Rectal smooth muscle tissue (tissue), 1 donor: ENCODE results near the gene MEGF11.

Source experiments
- H3K27ac ChIP-seq: one replicate; pipeline ENCODE4 v1.7.0; 2013; ENCODE audit warnings: low read depth, low read length, inconsistent platforms
- H3K27me3 ChIP-seq: one replicate; pipeline ENCODE4 v1.7.0; 2013; ENCODE audit warnings: low read length; ENCODE audit not compliant: control insufficient read depth, insufficient read depth
- H3K36me3 ChIP-seq: one replicate; pipeline ENCODE4 v1.7.0; 2013; ENCODE audit warnings: low read length; ENCODE audit not compliant: control insufficient read depth, insufficient read depth
- H3K4me1 ChIP-seq: one replicate; pipeline ENCODE4 v1.7.0; 2013; ENCODE audit warnings: low read length; ENCODE audit not compliant: control insufficient read depth, insufficient read depth
- H3K4me3 ChIP-seq: one replicate; pipeline ENCODE4 v1.7.0; 2013; ENCODE audit warnings: low read length
- H3K9ac ChIP-seq: one replicate; pipeline ENCODE4 v1.7.0; 2013; ENCODE audit warnings: low read length

MEGF11 gene

DNA sequence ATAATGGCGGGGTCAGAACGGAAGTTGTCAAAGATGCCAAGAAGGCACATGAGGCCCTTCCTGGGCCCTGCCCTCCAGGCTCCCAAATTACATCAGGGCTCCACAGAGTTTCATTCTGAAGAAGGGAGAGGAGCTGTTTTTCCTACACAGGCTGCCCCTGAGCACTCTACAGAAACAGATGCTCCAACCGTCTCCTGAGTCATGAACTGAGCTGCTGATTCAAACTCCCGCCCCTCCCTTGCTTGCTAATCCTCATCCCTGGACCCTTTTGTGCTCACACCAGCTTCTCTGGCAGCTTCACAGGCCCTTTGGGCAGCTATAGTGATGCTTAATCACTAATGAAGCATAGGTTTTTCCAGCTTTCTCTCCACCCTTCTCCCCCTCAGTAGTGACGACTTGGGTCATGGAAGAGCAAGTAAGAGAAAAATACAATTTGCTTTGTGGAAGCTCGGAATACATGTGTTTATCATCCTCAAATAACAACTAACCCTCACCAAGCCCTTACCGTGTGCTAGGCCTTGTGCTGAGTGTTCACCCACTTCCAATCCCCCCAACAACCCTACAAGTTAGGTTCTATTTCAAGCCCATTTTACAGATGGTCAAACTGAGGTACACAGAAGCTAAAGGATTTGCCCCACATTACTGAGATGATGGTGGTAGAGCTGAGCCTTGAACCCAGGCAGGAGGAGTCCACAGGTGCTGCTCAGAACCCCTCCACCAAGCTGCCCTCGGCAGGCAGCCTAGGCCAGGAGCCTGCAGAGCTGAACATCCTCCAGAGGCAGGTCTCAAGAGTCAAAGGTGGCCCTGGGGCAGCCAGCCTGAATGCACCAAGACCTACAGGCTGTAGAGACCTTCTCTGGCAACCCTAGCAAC lies 21.9 kb downstream of the MEGF11 start:
- no peak overlapping the region for H3K4me3 ChIP-seq
- no peaks in the 10 kb centered on the region for H3K4me1 ChIP-seq
- H3K36me3 ChIP-seq = no peaks in the 10 kb centered on the region
- H3K27ac ChIP-seq = no peak overlapping the region
- H3K9ac ChIP-seq = no peak overlapping the region
- H3K27me3 ChIP-seq = no peaks in the 10 kb centered on the region

DNA sequence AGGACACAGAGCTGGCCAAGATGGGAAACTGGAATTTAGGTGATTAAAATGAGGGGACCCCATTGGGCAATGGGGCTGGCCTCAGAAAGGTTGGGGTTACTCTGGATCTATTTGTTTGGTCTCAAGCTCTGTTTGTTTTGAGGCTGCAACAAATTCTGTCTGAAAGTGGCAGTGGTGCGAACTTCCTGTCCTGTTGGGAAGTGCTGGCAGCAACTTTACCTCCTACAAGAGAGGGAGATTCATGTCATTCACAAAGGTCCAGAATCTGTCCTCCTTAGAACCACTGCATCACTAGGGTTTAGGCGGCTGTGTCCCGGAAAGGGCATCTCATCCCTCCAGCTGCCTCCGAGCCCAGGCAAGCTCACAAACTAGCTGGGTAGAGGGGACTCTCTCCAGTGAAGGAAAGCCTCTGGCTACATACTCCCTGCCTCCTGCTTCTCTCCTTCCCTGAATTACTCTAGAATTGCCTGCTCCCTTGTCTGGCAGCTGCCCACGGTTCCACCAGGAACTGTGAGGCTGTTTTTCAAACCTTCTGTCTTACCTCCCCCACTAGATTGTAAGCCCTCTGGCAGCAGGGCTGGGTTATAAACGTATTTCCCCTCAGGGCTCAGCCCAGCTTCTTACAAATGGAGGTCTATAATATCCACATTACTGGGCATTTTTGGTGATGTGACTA lies 23.6 kb downstream of the MEGF11 start:
- no peak overlapping the region for H3K9ac ChIP-seq
- no peaks in the 10 kb centered on the region for H3K4me1 ChIP-seq
- H3K4me3 ChIP-seq = no peak overlapping the region
- no peak overlapping the region for H3K27ac ChIP-seq
- no peaks in the 10 kb centered on the region for H3K27me3 ChIP-seq
- H3K36me3 ChIP-seq = no peaks in the 10 kb centered on the region

DNA sequence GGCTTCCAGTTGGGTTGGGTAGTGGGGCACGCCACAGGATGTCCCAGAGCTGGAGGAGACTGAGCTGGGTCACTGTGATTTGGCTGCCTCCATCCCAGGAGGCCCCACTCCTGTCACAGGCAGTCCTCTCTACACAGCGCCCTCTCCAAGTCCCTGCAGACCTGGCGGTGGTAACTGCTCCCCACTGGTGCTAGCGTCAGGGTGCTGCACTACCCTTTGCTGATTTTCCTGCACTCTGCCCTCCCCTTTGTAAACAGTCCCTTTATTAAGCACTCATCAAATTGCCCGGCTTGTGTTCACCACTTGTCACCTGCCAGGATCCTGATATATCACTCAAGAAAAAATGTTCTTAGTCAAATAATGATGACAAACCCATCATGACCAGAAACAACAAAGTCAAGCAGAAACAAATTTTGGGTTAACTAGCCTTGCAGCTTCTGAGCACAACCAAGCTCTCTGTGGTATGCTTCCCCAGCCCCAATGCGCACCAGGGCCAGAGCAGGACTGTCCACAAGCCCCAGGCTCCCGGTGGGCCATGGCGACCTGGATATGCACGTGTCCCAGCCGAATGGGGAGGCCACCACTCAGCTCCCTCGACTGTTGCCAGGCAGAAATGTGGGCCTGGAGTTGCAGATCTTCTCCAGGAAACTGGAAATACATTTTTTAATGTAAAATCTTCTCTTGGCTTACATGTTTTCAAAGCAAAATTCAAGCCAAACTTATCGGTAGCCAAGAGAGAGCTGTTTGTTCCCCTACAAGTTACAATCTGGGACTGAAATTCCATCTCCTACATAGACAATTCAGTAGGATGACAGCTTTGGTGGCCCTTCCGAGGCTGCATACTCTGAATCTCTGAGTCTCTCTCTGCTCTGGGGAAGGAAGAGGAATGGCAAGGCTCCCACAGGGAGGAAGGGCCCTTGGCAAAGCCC lies 24.5 kb downstream of the MEGF11 start:
- no peak overlapping the region for H3K4me3 ChIP-seq
- H3K9ac ChIP-seq = no peak overlapping the region
- no peaks in the 10 kb centered on the region for H3K27me3 ChIP-seq
- no peaks in the 10 kb centered on the region for H3K36me3 ChIP-seq
- H3K4me1 ChIP-seq = no peaks in the 10 kb centered on the region
- no peak overlapping the region for H3K27ac ChIP-seq

DNA sequence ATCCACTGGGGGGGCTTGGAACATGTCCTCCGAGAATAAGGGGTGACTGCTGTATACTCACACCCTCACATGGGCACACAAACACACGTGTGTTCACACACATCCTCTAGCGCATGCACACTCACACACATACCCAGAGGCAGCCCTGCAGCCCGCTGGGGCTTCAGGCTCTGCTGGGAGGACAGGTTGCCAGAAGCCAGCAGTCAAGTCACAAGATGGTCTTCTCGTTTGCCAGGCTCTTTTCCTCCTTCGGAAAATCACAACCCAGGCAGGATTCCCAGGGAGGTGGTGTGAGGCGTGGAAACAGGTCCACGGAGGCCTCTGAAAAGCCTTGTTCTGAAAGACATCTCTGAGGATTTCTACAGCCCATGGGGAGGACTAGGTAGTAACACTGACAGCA lies 26.8 kb downstream of the MEGF11 start:
- Histone ChIP-seq H3K27me3 (no peaks in the 10 kb centered on the region), H3K27ac (no peak overlapping the region), H3K4me1 (no peaks in the 10 kb centered on the region), H3K4me3 (no peak overlapping the region), H3K9ac (no peak overlapping the region), H3K36me3 (no peaks in the 10 kb centered on the region)

DNA sequence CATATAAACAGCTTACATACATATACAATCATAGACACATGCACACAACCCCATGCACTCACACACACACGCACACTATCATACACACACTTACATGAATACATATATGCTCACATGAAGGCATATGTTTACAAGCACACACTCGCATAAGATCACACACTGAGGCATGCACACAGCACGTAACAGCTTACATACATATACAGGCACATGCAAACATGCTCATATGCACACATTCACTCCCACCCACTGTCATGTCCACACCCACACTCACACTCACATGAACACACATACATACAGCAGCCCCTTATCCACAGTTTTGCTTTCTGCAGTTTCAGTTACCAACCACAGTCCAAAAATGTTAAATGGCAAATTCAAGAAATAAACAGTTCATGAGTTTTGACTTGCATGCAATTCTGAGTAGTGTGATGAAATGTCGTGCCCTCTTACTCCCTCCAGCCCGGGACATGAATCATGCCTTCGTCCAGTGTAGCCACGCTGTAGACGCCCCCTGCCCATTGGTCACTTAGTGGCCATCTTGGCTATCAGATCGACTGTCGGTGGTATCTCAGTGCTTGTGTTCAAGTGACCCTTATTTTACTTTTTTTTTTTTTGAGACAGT lies 27.8 kb downstream of the MEGF11 start:
- Histone ChIP-seq H3K4me3 (no peak overlapping the region), H3K9ac (no peak overlapping the region), H3K27me3 (no peaks in the 10 kb centered on the region), H3K36me3 (no peaks in the 10 kb centered on the region), H3K4me1 (no peaks in the 10 kb centered on the region), H3K27ac (no peak overlapping the region)

DNA sequence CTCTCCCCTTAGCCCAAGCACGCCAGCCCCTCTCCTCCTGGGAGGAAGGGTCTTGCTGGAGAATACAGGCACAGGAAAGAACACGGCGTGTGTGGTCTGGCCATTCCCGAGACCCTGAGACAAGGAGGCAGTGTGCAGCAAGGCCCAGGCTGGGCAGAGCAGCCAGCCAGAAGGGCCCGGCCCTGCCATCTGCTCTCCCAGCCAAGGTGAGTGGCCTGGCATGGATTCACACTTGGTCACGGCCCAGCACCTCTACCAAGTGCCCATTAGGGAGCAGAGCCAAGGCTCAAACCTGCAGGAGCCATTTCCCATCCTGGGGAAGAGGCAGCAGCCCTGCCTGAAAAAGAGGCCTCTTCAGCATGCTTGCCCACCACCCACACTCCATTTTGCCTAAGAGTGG lies 28.6 kb downstream of the MEGF11 start:
- Histone ChIP-seq H3K27ac (no peak overlapping the region), H3K36me3 (no peaks in the 10 kb centered on the region), H3K4me1 (no peaks in the 10 kb centered on the region), H3K4me3 (no peak overlapping the region), H3K9ac (no peak overlapping the region), H3K27me3 (peaks cover 2% of the 10 kb centered on the region)

DNA sequence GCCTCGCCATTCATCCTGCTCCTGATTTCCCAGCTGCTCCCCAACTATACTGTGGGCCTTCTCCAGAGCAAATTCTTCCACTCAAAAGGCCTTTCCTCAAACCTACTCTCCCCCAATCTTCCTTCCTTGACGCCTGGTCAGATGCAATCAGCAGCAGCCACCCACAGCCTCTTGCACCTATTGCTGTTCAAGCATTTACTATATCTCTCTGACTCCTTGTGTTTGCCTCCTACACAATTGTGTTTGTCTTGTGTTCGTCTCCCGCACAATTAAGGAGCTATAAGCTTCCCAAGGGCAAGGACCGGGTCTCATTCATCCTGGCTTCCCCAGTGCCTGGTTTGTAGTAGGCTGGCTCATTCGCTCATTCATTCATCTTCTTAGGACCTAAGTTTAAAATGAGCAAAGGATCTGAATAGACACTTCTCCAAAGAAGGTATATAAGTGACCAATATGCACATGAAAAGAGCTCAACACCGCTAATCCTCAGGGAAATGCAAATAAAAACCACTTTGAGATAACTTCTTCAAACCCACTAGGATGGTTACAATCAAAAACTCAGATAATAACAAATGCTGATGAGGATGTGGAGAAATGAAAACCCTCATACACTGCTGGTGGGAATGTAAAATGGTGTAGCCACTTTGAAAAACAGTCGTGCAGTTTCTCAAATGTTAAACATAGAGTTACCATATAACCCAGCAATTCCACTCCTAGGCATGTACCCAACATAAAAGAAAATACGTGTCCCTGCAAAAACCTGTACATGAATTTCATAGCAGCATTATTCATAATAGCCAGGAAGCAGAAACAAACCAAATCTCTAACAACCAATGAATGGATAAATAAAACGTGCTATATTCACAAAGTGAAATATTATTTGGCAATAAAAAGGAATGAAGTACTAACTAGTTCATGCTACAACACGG lies 31.0 kb downstream of the MEGF11 start:
- H3K36me3 ChIP-seq = no peaks in the 10 kb centered on the region
- H3K4me3 ChIP-seq = no peak overlapping the region
- peaks cover 2% of the 10 kb centered on the region for H3K27me3 ChIP-seq
- H3K4me1 ChIP-seq = no peaks in the 10 kb centered on the region
- H3K9ac ChIP-seq = no peak overlapping the region
- H3K27ac ChIP-seq = no peak overlapping the region

DNA sequence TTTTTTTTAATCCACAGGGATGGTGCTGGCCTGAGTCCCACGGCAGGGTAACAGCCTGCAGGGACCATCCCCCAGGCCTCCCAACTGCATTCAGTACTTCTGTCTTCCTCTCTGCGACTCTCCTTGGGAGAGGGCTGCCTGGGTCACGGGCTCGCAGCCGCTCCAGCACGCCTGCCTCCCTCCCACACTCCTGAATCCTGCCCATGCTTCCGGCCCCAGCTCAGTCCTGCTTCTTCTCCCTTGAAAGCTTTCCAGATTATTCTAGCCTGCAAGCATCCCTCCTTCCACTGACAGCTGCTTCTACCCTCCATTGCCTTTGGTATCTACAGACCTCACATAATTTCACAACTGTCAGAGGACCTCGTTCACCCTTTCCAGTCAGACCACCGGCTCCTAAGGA lies 32.4 kb downstream of the MEGF11 start:
- Histone ChIP-seq H3K27me3 (peaks cover 2% of the 10 kb centered on the region), H3K4me1 (no peaks in the 10 kb centered on the region), H3K9ac (no peak overlapping the region), H3K4me3 (no peak overlapping the region), H3K27ac (no peak overlapping the region), H3K36me3 (no peaks in the 10 kb centered on the region)

DNA sequence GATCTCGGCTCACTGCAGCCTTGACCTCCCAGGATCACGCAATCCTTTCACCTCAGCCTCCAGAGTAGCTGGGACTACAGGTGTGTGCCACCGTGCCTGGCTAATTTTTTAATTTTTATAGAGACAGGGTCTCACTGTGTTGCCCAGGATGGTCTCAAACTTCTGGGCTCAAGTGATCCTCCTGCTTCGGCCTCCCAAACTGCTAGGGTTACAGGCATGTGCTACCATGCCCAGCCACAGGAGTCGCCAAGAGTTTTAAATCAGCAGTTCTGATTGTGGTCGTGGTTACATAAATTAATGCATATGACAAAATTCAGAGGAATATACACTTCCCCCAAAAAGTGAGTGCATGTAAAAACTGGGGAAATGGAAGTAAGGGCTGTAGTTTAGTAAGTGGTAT lies 32.9 kb downstream of the MEGF11 start:
- H3K27ac ChIP-seq = no peak overlapping the region
- peaks cover 2% of the 10 kb centered on the region for H3K27me3 ChIP-seq
- H3K36me3 ChIP-seq = no peaks in the 10 kb centered on the region
- H3K9ac ChIP-seq = no peak overlapping the region
- H3K4me1 ChIP-seq = no peaks in the 10 kb centered on the region
- H3K4me3 ChIP-seq = no peak overlapping the region

DNA sequence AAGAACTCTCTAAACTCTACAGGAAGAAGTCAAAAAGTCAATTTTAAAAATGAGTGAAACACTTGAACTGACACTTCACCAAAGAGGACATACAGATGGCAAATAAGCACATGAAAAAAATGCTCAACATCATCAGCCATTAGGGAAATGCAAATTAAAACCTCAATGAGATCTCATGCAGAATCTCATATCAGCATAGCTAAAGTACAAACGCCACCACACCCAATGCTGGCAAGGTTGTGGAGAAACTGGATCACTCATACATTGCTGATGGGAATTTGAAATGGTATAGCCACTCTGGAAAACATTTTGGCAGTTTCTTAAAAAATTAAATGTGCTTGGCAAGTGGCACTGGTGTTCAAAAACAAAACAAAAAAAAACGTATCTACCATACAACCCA lies 34.2 kb downstream of the MEGF11 start:
- no peak overlapping the region for H3K27ac ChIP-seq
- H3K4me3 ChIP-seq = no peak overlapping the region
- no peak overlapping the region for H3K9ac ChIP-seq
- no peaks in the 10 kb centered on the region for H3K36me3 ChIP-seq
- H3K4me1 ChIP-seq = no peaks in the 10 kb centered on the region
- H3K27me3 ChIP-seq = peaks cover 2% of the 10 kb centered on the region

DNA sequence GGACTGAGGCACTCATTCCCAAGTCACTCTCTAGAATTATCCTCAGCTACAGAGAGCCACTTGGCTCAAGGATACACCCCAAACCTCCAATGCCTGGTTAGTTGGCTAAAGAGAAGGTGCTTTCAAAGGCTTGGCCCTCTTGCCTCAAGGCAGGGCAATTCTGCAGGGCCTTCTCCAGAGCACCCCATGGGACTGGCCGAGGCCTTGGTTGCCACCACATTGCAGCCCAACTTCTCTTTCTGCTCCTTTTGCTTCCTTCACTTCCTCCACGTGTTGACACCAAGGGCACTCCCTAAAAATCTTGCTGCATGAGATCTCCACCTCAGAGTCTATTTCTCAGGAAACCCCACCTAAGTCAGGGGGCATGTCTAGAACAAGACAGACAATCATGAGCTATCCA lies 36.7 kb downstream of the MEGF11 start:
- Histone ChIP-seq H3K36me3 (no peaks in the 10 kb centered on the region), H3K4me3 (no peak overlapping the region), H3K27me3 (peaks cover 2% of the 10 kb centered on the region), H3K9ac (no peak overlapping the region), H3K4me1 (no peaks in the 10 kb centered on the region), H3K27ac (no peak overlapping the region)
